ENCODE data around the gene GMPR. TPM values are rescaled to one million over a fixed set of nuclear protein-coding genes. Genes with fewer than 3 reads are reported as not detected.

The GMPR gene
- total and polyA plus RNA-seq, 10 donors = 5.4 to 37.4 (median 13.8) TPM

GRCh38 chr6:16270178-16270794, 31.9 kb downstream of the GMPR start:
- no peak for DNase-seq
- Histone ChIP-seq H3K4me1 (no peaks in the 10 kb centered on the region), H3K4me3 (no peak overlapping the region), H3K36me3 (no peaks in the 10 kb centered on the region), H3K27me3 (replicated peaks in 1 of 7) (no peaks in the 10 kb centered on the region), H3K9me3 (no peaks in the 10 kb centered on the region), H3K27ac (no peak overlapping the region)
- intact Hi-C loops (cut with DNase I; ENCODE audit: low total_unique reads) = no loop called here
- WGBS, 5 donors = 74 to 79% (median 77%) methylated on average over 5 of the region's 5 CpGs
- TF ChIP-seq POLR2A (IDR thresholded peaks at IDR 0.05) (no peak), CTCF (IDR thresholded peaks at IDR 0.05 in 8 of 11, conservative IDR thresholded peaks at IDR 0.05 in 3 of 11) (no peak), POLR2AphosphoS5 (IDR thresholded peaks at IDR 0.05) (no peak)

GRCh38 chr6:16271428-16271827, 33.0 kb downstream of the GMPR start:
- no peak for TF ChIP-seq CTCF (IDR thresholded peaks at IDR 0.05 in 8 of 11, conservative IDR thresholded peaks at IDR 0.05 in 3 of 11)
- no peak for TF ChIP-seq POLR2AphosphoS5 (IDR thresholded peaks at IDR 0.05)
- TF ChIP-seq POLR2A (IDR thresholded peaks at IDR 0.05) = no peak
- H3K4me1 ChIP-seq = no peaks in the 10 kb centered on the region
- no peaks in the 10 kb centered on the region for H3K9me3 ChIP-seq
- no peak overlapping the region for H3K4me3 ChIP-seq
- no peak for DNase-seq
- 91 to 95% (median 92%) methylated on average over 5 of the region's 5 CpGs for WGBS, 5 donors
- no peaks in the 10 kb centered on the region for H3K36me3 ChIP-seq
- H3K27me3 ChIP-seq (replicated peaks in 1 of 7) = no peaks in the 10 kb centered on the region
- intact Hi-C loops (cut with DNase I; ENCODE audit: low total_unique reads) = no loop called here
- H3K27ac ChIP-seq = no peak overlapping the region

- no peaks in the 10 kb centered on the region for H3K4me1 ChIP-seq
- 65 to 87% (median 80%) methylated on average over 1 of the region's 1 CpG for WGBS, 5 donors
- H3K27me3 ChIP-seq (replicated peaks in 1 of 7) = no peaks in the 10 kb centered on the region
- no peak overlapping the region for H3K27ac ChIP-seq
- no peaks in the 10 kb centered on the region for H3K36me3 ChIP-seq
- no peak overlapping the region for H3K4me3 ChIP-seq
- no peaks in the 10 kb centered on the region for H3K9me3 ChIP-seq
- intact Hi-C loops (cut with DNase I; ENCODE audit: low total_unique reads) = no loop called here
- TF ChIP-seq POLR2AphosphoS5 (IDR thresholded peaks at IDR 0.05) (no peak), CTCF (IDR thresholded peaks at IDR 0.05 in 8 of 11, conservative IDR thresholded peaks at IDR 0.05 in 3 of 11) (no peak), POLR2A (IDR thresholded peaks at IDR 0.05) (no peak)
- DNase-seq = no peak
These were observed 33.8 kb downstream of the GMPR start for GRCh38 chr6:16272201-16272600.

GRCh38 chr6:16273256-16273655, 34.9 kb downstream of the GMPR start:
- no peak for TF ChIP-seq CTCF (IDR thresholded peaks at IDR 0.05 in 8 of 11, conservative IDR thresholded peaks at IDR 0.05 in 3 of 11)
- TF ChIP-seq POLR2AphosphoS5 (IDR thresholded peaks at IDR 0.05) = no peak
- no peak for TF ChIP-seq POLR2A (IDR thresholded peaks at IDR 0.05)
- H3K9me3 ChIP-seq = no peaks in the 10 kb centered on the region
- no peak overlapping the region for H3K27ac ChIP-seq
- H3K27me3 ChIP-seq (replicated peaks in 1 of 7) = no peaks in the 10 kb centered on the region
- no peaks in the 10 kb centered on the region for H3K36me3 ChIP-seq
- DNase-seq = no peak
- 18 to 56% (median 28%) methylated on average over 1 of the region's 1 CpG for WGBS, 5 donors
- no peaks in the 10 kb centered on the region for H3K4me1 ChIP-seq
- no peak overlapping the region for H3K4me3 ChIP-seq
- intact Hi-C loops (cut with DNase I; ENCODE audit: low total_unique reads) = no loop called here
